SK-N-SH (cell line): ENCODE data around the gene CYP26B1. TPM values are rescaled to one million over a fixed set of nuclear protein-coding genes. Genes with fewer than 3 reads are reported as not detected.
A peak's percentile ranks its signal among the peaks of the same experiment; 100 is the strongest.

Source experiments
- CTCF ChIA-PET: fragments of 300-600, 350-600 bp; formaldehyde crosslinking; extraction: SDS; loops from one replicate; lab custom pipeline; 2021; lab: Yijun Ruan, JAX
- POLR2A ChIA-PET: fragments of 350-600 bp; sonication (Branson Sonifier 250); formaldehyde crosslinking; extraction: SDS; loops from one replicate; lab custom pipeline; 2020; ENCODE audit warnings: antibody characterized with exemption, inconsistent platforms; lab: Yijun Ruan, JAX
- DNase-seq: peaks from one replicate; pipeline ENCODE4 v3.0.0; 2012
- H2AFZ ChIP-seq: fragments of 200-600 bp; sonication (generic); 2 replicates; pipeline ENCODE4 v1.8.1; 2016; ENCODE audit warnings: antibody characterized with exemption, mild to moderate bottlenecking, low read depth
- H3F3A ChIP-seq: fragments of 200-600 bp; sonication (generic); replicated peaks from 2 replicates; pipeline ENCODE3; 2016; ENCODE audit warnings: antibody characterized with exemption, mild to moderate bottlenecking; ENCODE audit not compliant: insufficient read depth
- H3K27ac ChIP-seq, 2 experiments: fragments of 200-500 bp in 1 of 2; fragments of 200-600 bp in 1 of 2; sonication (Bioruptor generic) in 1 of 2; sonication (generic), shearing (Covaris generic) in 1 of 2; 2 replicates each; pipeline versions ENCODE4 v1.5.1 to v1.6.1; 2014 to 2016; ENCODE audit warnings: low read depth in 2 of 2, inconsistent platforms in 1 of 2, low read length in 1 of 2, mild to moderate bottlenecking in 1 of 2, mixed read lengths in 1 of 2
- H3K27me3 ChIP-seq: fragments of 200-600 bp; sonication (generic), shearing (Covaris generic); 2 replicates; pipeline ENCODE4 v1.6.1; 2016; ENCODE audit warnings: mixed run types; ENCODE audit not compliant: insufficient read depth
- H3K36me3 ChIP-seq, 2 experiments: fragments of 200-500 bp in 1 of 2; fragments of 200-600 bp in 1 of 2; sonication (Bioruptor generic) in 1 of 2; sonication (generic) in 1 of 2; replicated peaks in 1 of 2; 2 replicates each; pipeline versions ENCODE3 to v1.5.1; 2014 to 2016; ENCODE audit warnings: low read length in 1 of 2, mild to moderate bottlenecking in 1 of 2; ENCODE audit not compliant: insufficient read depth in 2 of 2, control insufficient read depth in 1 of 2
- H3K4me1 ChIP-seq, 2 experiments: fragments of 200-500 bp in 1 of 2; fragments of 200-600 bp in 1 of 2; sonication (Bioruptor generic) in 1 of 2; sonication (generic), shearing (Covaris generic) in 1 of 2; 2 replicates each; pipeline versions ENCODE4 v1.5.1 to v1.6.1; 2014 to 2016; ENCODE audit warnings: low read depth in 1 of 2, low read length in 1 of 2, mixed run types in 1 of 2; ENCODE audit not compliant: insufficient read depth in 2 of 2, control insufficient read depth in 1 of 2
- H3K4me2 ChIP-seq: fragments of 200-600 bp; sonication (generic), shearing (Covaris generic); 2 replicates; pipeline ENCODE4 v1.6.1; 2017; ENCODE audit warnings: mixed run types
- H3K4me3 ChIP-seq, 2 experiments: fragments of 200-500 bp in 1 of 2; fragments of 200-600 bp in 1 of 2; sonication (Bioruptor generic) in 1 of 2; sonication (generic), shearing (Covaris generic) in 1 of 2; 2 replicates each; pipeline versions ENCODE4 v1.5.1 to v1.8.1; 2014 to 2016; ENCODE audit warnings: low read depth in 2 of 2, inconsistent platforms in 1 of 2, low read length in 1 of 2, mild to moderate bottlenecking in 1 of 2, mixed read lengths in 1 of 2, moderate library complexity in 1 of 2
- H3K79me2 ChIP-seq: fragments of 200-600 bp; sonication (generic); 2 replicates; pipeline ENCODE4 v1.8.1; 2017; ENCODE audit warnings: mild to moderate bottlenecking; ENCODE audit not compliant: insufficient read depth
- H3K9ac ChIP-seq: fragments of 200-600 bp; sonication (generic); 2 replicates; pipeline ENCODE4 v1.6.1; 2017; ENCODE audit warnings: mixed run types
- H3K9me2 ChIP-seq: fragments of 200-600 bp; sonication (generic); 2 replicates; pipeline ENCODE4 v1.6.1; 2017; ENCODE audit warnings: mixed run types
- H3K9me3 ChIP-seq: fragments of 200-600 bp; sonication (generic); 2 replicates; pipeline ENCODE4 v1.6.1; 2017; ENCODE audit warnings: mixed run types, mild to moderate bottlenecking, moderate library complexity
- H4K20me1 ChIP-seq: fragments of 200-600 bp; sonication (generic); 2 replicates; pipeline ENCODE4 v1.6.1; 2017; ENCODE audit warnings: mild to moderate bottlenecking, mixed run types; ENCODE audit not compliant: insufficient read depth
- CHD2 ChIP-seq: fragments of 150-350 bp; IDR thresholded peaks from 2 replicates; pipeline ENCODE4 v1.6.1; 2018; ENCODE audit warnings: low read length; ENCODE audit not compliant: partially characterized antibody
- EP300 ChIP-seq, 2 experiments: IDR thresholded peaks; 2 replicates each; pipeline versions ENCODE4 v1.4.0 to v1.6.1; 2012; ENCODE audit warnings: borderline replicate concordance in 1 of 2, low read depth in 1 of 2, low read length in 1 of 2
- FOXJ3 ChIP-seq: sonication (generic); formaldehyde crosslinking; IDR thresholded peaks from 2 replicates; pipeline ENCODE4 v1.5.1; 2020; ENCODE audit warnings: mild to moderate bottlenecking, missing genetic modification reagents
- FOXM1 ChIP-seq: IDR thresholded peaks from 2 replicates; pipeline ENCODE4 v1.4.0; 2012; ENCODE audit warnings: low read depth, mild to moderate bottlenecking
- GABPA ChIP-seq: IDR thresholded peaks from 2 replicates; pipeline ENCODE4 v1.4.0; 2012; ENCODE audit warnings: low read depth, mild to moderate bottlenecking
- GATA2 ChIP-seq: sonication (generic); formaldehyde crosslinking; IDR thresholded peaks from 2 replicates; pipeline ENCODE4 v1.5.0; 2020; ENCODE audit warnings: mild to moderate bottlenecking, missing genetic modification reagents
- NRF1 ChIP-seq: IDR thresholded peaks from 2 replicates; pipeline ENCODE4 v1.6.1; 2012; ENCODE audit warnings: low read depth, mild to moderate bottlenecking, low read length
- POLR2AphosphoS5 ChIP-seq: IDR thresholded peaks from 2 replicates; pipeline ENCODE4 v1.6.1; 2012; ENCODE audit warnings: low read depth, low read length
- RAD21 ChIP-seq: IDR thresholded peaks from 2 replicates; pipeline ENCODE4 v1.6.1; 2012; ENCODE audit warnings: mild to moderate bottlenecking, low read length
- SIN3A ChIP-seq: IDR thresholded peaks from 2 replicates; pipeline ENCODE4 v1.6.1; 2012; ENCODE audit warnings: low read depth, mild to moderate bottlenecking, low read length, moderate library complexity, borderline replicate concordance
- SMC3 ChIP-seq: IDR thresholded peaks from 2 replicates; pipeline ENCODE4 v1.6.1; 2012; ENCODE audit warnings: low read depth, low read length, improper control_type of control experiment
- YY1 ChIP-seq: IDR thresholded peaks from 2 replicates; pipeline ENCODE4 v1.4.0; 2012; ENCODE audit warnings: low read depth, mild to moderate bottlenecking
- WGBS: methylation state at CpG from one replicate; pipeline ENCODE4 v1.1.6; 2017; ENCODE audit warnings: low lambda C conversion rate; 5-methylcytosine and 5-hydroxymethylcytosine counted together
- polyA plus RNA-seq, 3 experiments: library from polyadenylated mRNA; depleted of rRNA; stranded (reverse); fragments of >200 nt; gene quantifications; 2 replicates each; pipeline ENCODE4 v1.2.3, GENCODE V29; 2012
- TF ChIP-seq, protein P1 (sequence below): fragments of 150-350 bp; IDR thresholded peaks from 2 replicates; pipeline ENCODE4 v1.6.1; 2017; ENCODE audit warnings: antibody characterized with exemption, low read length, low read depth, borderline replicate concordance
- TF ChIP-seq, protein P2 (sequence below): fragments of 150-350 bp; IDR thresholded peaks from 2 replicates; pipeline ENCODE4 v1.6.1; 2016; ENCODE audit warnings: mild to moderate bottlenecking, low read depth, low read length
- TF ChIP-seq, protein P3 (sequence below): IDR thresholded peaks from 2 replicates; pipeline ENCODE4 v1.4.0; 2012; ENCODE audit warnings: low read depth, borderline replicate concordance
- TF ChIP-seq, protein P4 (sequence below): IDR thresholded peaks from 2 replicates; pipeline ENCODE4 v1.4.0; 2012; ENCODE audit warnings: low read depth

CYP26B1 gene
- polyA plus RNA-seq, 1 of the 3 experiments (the other 2 are of a cell fraction) = 0.33 TPM

DNA sequence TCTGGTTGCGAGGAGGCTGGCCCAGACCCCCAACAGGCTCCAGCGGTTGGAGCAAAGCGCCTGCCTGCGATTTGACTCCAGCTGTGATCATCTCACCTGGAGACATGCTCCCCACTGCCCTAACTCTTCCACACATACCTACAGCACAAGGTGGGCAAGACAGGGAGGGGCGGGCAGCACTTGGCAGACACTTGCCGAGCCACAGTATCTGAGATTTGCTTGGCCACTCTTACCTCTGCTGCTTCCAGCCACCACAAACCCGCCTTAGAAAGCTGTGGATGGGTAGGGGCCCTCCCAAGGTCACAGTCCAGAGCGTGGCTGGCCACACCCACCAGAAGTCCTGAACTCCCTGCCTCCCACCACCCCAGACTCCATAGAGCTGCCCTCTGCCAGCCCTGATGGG, 8.2 kb downstream of the CYP26B1 start:
- H3F3A ChIP-seq = no peaks in the 10 kb centered on the region
- 75% methylated on average over 1 of the region's 8 CpGs for WGBS
- no peak overlapping the region for H3K9ac ChIP-seq
- no peaks in the 10 kb centered on the region for H3K36me3 ChIP-seq
- H3K27me3 ChIP-seq = peaks cover 10% of the 10 kb centered on the region
- no peak overlapping the region for H3K4me3 ChIP-seq
- no peaks in the 10 kb centered on the region for H3K9me2 ChIP-seq
- H3K4me1 ChIP-seq = no peaks in the 10 kb centered on the region; a peak in 1 of 4 replicates
- H2AFZ ChIP-seq = no peak overlapping the region
- H3K4me2 ChIP-seq = no peak overlapping the region
- H3K9me3 ChIP-seq = no peaks in the 10 kb centered on the region
- peak; percentile 15 for DNase-seq
- H3K27ac ChIP-seq = no peak overlapping the region
- ChIA-PET POLR2A (no interaction called here), CTCF (interaction anchor here (1.5 to 5.7 kb wide), 6 partner anchors 10 to 593 kb away, joined by 4 to 58 read pairs (median 22); partner anchors contain the start of gene CYP26B1)
- TF ChIP-seq, protein P1, sequence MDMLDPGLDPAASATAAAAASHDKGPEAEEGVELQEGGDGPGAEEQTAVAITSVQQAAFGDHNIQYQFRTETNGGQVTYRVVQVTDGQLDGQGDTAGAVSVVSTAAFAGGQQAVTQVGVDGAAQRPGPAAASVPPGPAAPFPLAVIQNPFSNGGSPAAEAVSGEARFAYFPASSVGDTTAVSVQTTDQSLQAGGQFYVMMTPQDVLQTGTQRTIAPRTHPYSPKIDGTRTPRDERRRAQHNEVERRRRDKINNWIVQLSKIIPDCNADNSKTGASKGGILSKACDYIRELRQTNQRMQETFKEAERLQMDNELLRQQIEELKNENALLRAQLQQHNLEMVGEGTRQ = no peak
- TF ChIP-seq, protein P2, sequence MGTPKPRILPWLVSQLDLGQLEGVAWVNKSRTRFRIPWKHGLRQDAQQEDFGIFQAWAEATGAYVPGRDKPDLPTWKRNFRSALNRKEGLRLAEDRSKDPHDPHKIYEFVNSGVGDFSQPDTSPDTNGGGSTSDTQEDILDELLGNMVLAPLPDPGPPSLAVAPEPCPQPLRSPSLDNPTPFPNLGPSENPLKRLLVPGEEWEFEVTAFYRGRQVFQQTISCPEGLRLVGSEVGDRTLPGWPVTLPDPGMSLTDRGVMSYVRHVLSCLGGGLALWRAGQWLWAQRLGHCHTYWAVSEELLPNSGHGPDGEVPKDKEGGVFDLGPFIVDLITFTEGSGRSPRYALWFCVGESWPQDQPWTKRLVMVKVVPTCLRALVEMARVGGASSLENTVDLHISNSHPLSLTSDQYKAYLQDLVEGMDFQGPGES = no peak
- TF ChIP-seq POLR2AphosphoS5 (no peak), SMC3 (no peak), SIN3A (no peak), YY1 (no peak), EP300 (IDR thresholded peaks at IDR 0.05; ENCODE audit: borderline replicate concordance in 1 of 2, low read depth in 1 of 2, low read length in 1 of 2) (no peak), FOXM1 (no peak)
- no peaks in the 10 kb centered on the region for H4K20me1 ChIP-seq
- no peaks in the 10 kb centered on the region for H3K79me2 ChIP-seq

DNA sequence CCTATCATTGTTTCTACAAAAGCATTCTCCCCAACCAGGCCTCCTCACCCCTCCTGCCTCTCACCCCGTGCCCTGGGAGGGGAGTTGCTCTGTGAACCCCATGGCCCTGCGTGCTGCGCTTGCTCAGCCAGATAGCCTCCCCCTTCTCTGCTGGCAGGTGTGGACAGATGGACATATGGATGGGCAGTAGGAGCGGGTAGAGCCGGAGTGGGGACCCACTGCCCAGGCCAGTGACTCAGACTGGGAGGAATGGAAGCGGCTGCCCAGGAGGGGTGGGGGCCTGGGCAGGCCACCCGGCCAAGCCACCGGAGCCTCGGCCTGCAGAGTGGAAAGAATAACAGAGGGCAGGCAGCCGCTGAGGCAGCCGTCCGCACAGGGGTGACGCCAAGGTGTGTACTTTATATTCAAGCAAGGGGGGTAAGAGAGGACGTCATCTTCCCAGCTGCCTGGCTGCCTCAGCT, 8.7 kb downstream of the CYP26B1 start:
- peak; percentile 27 for DNase-seq
- POLR2A ChIA-PET = no interaction called here
- H3K4me1 ChIP-seq = no peaks in the 10 kb centered on the region; a peak in 1 of 4 replicates

More for the DNA sequence above, 8.7 kb downstream of the CYP26B1 start:
- Histone ChIP-seq H3K9me3 (no peaks in the 10 kb centered on the region), H3K27me3 (peaks cover 6% of the 10 kb centered on the region), H3F3A (no peaks in the 10 kb centered on the region), H3K9ac (no peak overlapping the region)
- CTCF ChIA-PET = interaction anchor here (1.2 to 5.7 kb wide), 11 partner anchors 10 to 592 kb away, joined by 3 to 58 read pairs (median 6); partner anchors contain the start of gene CYP26B1
- 62% methylated on average over 14 of the region's 14 CpGs for WGBS
- no peak for TF ChIP-seq NRF1
- TF ChIP-seq, protein P3, sequence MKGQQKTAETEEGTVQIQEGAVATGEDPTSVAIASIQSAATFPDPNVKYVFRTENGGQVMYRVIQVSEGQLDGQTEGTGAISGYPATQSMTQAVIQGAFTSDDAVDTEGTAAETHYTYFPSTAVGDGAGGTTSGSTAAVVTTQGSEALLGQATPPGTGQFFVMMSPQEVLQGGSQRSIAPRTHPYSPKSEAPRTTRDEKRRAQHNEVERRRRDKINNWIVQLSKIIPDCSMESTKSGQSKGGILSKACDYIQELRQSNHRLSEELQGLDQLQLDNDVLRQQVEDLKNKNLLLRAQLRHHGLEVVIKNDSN = no peak
- TF ChIP-seq, protein P1 = no peak
- TF ChIP-seq RAD21 = no peak
- TF ChIP-seq GABPA = no peak
- TF ChIP-seq YY1 = no peak
- no peak for TF ChIP-seq CHD2
- TF ChIP-seq FOXJ3 (CRISPR knock-in tag) = no peak
- TF ChIP-seq, protein P4, sequence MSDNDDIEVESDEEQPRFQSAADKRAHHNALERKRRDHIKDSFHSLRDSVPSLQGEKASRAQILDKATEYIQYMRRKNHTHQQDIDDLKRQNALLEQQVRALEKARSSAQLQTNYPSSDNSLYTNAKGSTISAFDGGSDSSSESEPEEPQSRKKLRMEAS = no peak
- no peak for TF ChIP-seq GATA2
- TF ChIP-seq EP300 (IDR thresholded peaks at IDR 0.05; ENCODE audit: borderline replicate concordance in 1 of 2, low read depth in 1 of 2, low read length in 1 of 2) = no peak
- TF ChIP-seq, all 33 proteins: peak for 0
- Histone ChIP-seq H3K4me3 (no peak overlapping the region), H3K79me2 (no peaks in the 10 kb centered on the region), H2AFZ (no peak overlapping the region), H3K36me3 (no peaks in the 10 kb centered on the region), H3K9me2 (no peaks in the 10 kb centered on the region), H3K4me2 (no peak overlapping the region), H3K27ac (no peak overlapping the region), H4K20me1 (no peaks in the 10 kb centered on the region)
